ENCODE results near the gene LGALS8. TPM values are rescaled to one million over a fixed set of nuclear protein-coding genes. Genes with fewer than 3 reads are reported as not detected.

The LGALS8 gene
- total RNA-seq, 1 experiment from 2014 or later = 35.3 TPM

- no peak overlapping the region for H3K4me3 ChIP-seq (ENCODE audit: low read depth, low read length, poor library complexity, severe bottlenecking)
- no TSS peak for BruUV-seq (replicated peaks)
- no peaks in the 10 kb centered on the region for H3K9me3 ChIP-seq (ENCODE audit: low read depth, low read length, poor library complexity, severe bottlenecking)
- TF ChIP-seq EZH2 (IDR thresholded peaks at IDR 0.05; ENCODE audit: borderline replicate concordance, low read depth, low read length, poor library complexity, severe bottlenecking) (no peak), CTCF (conservative IDR thresholded peaks at IDR 0.05; ENCODE audit: low read depth, low read length) (no peak)
- no peaks in the 10 kb centered on the region for H3K27me3 ChIP-seq (replicated peaks; ENCODE audit: insufficient read depth, low read depth, low read length, poor library complexity)
- CTCF ChIA-PET = no interaction called here
- intact Hi-C loops (cut with micrococcal nuclease; ENCODE audit: unreplicated experiment) = no loop called here
- DNase-seq (ENCODE audit: low spot score) = no peak
- H3K4me1 ChIP-seq (ENCODE audit: insufficient read depth, low read length, poor library complexity, severe bottlenecking) = peaks cover 6% of the 10 kb centered on the region
- POLR2A ChIA-PET (ENCODE audit: low non-redundant PET) = no interaction called here
- peaks cover 12% of the 10 kb centered on the region for H3K36me3 ChIP-seq (ENCODE audit: insufficient read depth, low read length, poor library complexity, severe bottlenecking)
- no peak overlapping the region for H3K27ac ChIP-seq (ENCODE audit: low read depth, low read length, poor library complexity, severe bottlenecking)
Observed at GRCh38 chr1:236540813-236541465, 17.2 kb downstream of the LGALS8 start.

GRCh38 chr1:236541710-236542109 lies 17.9 kb downstream of the LGALS8 start:
- intact Hi-C loops (cut with micrococcal nuclease; ENCODE audit: unreplicated experiment) = no loop called here
- no TSS peak for BruUV-seq (replicated peaks)
- H3K4me1 ChIP-seq (ENCODE audit: insufficient read depth, low read length, poor library complexity, severe bottlenecking) = no peaks in the 10 kb centered on the region
- ChIA-PET POLR2A (ENCODE audit: low non-redundant PET) (no interaction called here), CTCF (no interaction called here)
- no peak overlapping the region for H3K4me3 ChIP-seq (ENCODE audit: low read depth, low read length, poor library complexity, severe bottlenecking)
- TF ChIP-seq CTCF (conservative IDR thresholded peaks at IDR 0.05; ENCODE audit: low read depth, low read length) (no peak), EZH2 (IDR thresholded peaks at IDR 0.05; ENCODE audit: borderline replicate concordance, low read depth, low read length, poor library complexity, severe bottlenecking) (no peak)
- no peaks in the 10 kb centered on the region for H3K27me3 ChIP-seq (replicated peaks; ENCODE audit: insufficient read depth, low read depth, low read length, poor library complexity)
- H3K27ac ChIP-seq (ENCODE audit: low read depth, low read length, poor library complexity, severe bottlenecking) = no peak overlapping the region
- peaks cover 12% of the 10 kb centered on the region for H3K36me3 ChIP-seq (ENCODE audit: insufficient read depth, low read length, poor library complexity, severe bottlenecking)
- no peak for DNase-seq (ENCODE audit: low spot score)
- no peaks in the 10 kb centered on the region for H3K9me3 ChIP-seq (ENCODE audit: low read depth, low read length, poor library complexity, severe bottlenecking)

GRCh38 chr1:236543065-236543669 lies 19.4 kb downstream of the LGALS8 start:
- DNase-seq (ENCODE audit: low spot score) = no peak
- no peaks in the 10 kb centered on the region for H3K4me1 ChIP-seq (ENCODE audit: insufficient read depth, low read length, poor library complexity, severe bottlenecking)
- peaks cover 16% of the 10 kb centered on the region for H3K36me3 ChIP-seq (ENCODE audit: insufficient read depth, low read length, poor library complexity, severe bottlenecking)
- CTCF ChIA-PET = no interaction called here
- no peak overlapping the region for H3K4me3 ChIP-seq (ENCODE audit: low read depth, low read length, poor library complexity, severe bottlenecking)
- TF ChIP-seq EZH2 (IDR thresholded peaks at IDR 0.05; ENCODE audit: borderline replicate concordance, low read depth, low read length, poor library complexity, severe bottlenecking) (no peak), CTCF (conservative IDR thresholded peaks at IDR 0.05; ENCODE audit: low read depth, low read length) (no peak)
- intact Hi-C loops (cut with micrococcal nuclease; ENCODE audit: unreplicated experiment) = no loop called here
- POLR2A ChIA-PET (ENCODE audit: low non-redundant PET) = no interaction called here
- H3K27me3 ChIP-seq (replicated peaks; ENCODE audit: insufficient read depth, low read depth, low read length, poor library complexity) = no peaks in the 10 kb centered on the region
- no peaks in the 10 kb centered on the region for H3K9me3 ChIP-seq (ENCODE audit: low read depth, low read length, poor library complexity, severe bottlenecking)
- BruUV-seq (replicated peaks) = no TSS peak
- no peak overlapping the region for H3K27ac ChIP-seq (ENCODE audit: low read depth, low read length, poor library complexity, severe bottlenecking)

Data from A673 (cell line).